Parathyroid adenoma (tissue), 2 donors: ENCODE results near the gene SLC37A3.

ENCODE experiments used
- H2AFZ ChIP-seq: fragments of 300-600 bp; sonication (generic); one replicate; pipeline ENCODE4 v1.7.0; 2017; ENCODE audit warnings: antibody characterized with exemption, mild to moderate bottlenecking
- H3K27ac ChIP-seq: fragments of 300-600 bp; sonication (generic); one replicate; pipeline ENCODE4 v1.7.0; 2017
- H3K27me3 ChIP-seq: fragments of 300-600 bp; sonication (generic); one replicate; pipeline ENCODE4 v1.7.0; 2017; ENCODE audit warnings: low read length; ENCODE audit not compliant: control insufficient read depth, insufficient read depth
- H3K36me3 ChIP-seq: fragments of 300-600 bp; sonication (generic); one replicate; pipeline ENCODE4 v1.7.0; 2017; ENCODE audit warnings: low read length; ENCODE audit not compliant: control insufficient read depth, insufficient read depth
- H3K4me1 ChIP-seq: fragments of 300-600 bp; sonication (generic); one replicate; pipeline ENCODE4 v1.7.0; 2017; ENCODE audit warnings: control low read depth
- H3K4me2 ChIP-seq: fragments of 300-600 bp; sonication (generic); one replicate; pipeline ENCODE4 v1.7.0; 2017; ENCODE audit warnings: low read length
- H3K4me3 ChIP-seq: fragments of 300-600 bp; sonication (generic); one replicate; pipeline ENCODE4 v1.7.0; 2017; ENCODE audit warnings: low read depth, low read length
- H3K79me2 ChIP-seq: fragments of 300-600 bp; sonication (generic); one replicate; pipeline ENCODE4 v1.7.0; 2017; ENCODE audit warnings: control low read depth
- H3K9ac ChIP-seq: fragments of 300-600 bp; sonication (generic); one replicate; pipeline ENCODE4 v1.7.0; 2017; ENCODE audit warnings: mild to moderate bottlenecking
- H3K9me3 ChIP-seq: fragments of 300-600 bp; sonication (generic); one replicate; pipeline ENCODE4 v1.7.0; 2017; ENCODE audit warnings: low read length; ENCODE audit not compliant: control insufficient read depth
- CTCF ChIP-seq: fragments of 300-600 bp; sonication (generic); IDR thresholded peaks from one replicate; pipeline ENCODE4 v1.7.0; 2017; ENCODE audit warnings: antibody characterized with exemption, mild to moderate bottlenecking
- donor health status: primary hyperparathyroidism.

The SLC37A3 gene

GRCh38 chr7:140358024-140358411, 40.3 kb downstream of the SLC37A3 start:
- no peak overlapping the region for H3K4me3 ChIP-seq
- no peaks in the 10 kb centered on the region for H3K79me2 ChIP-seq
- TF ChIP-seq CTCF: no peak
- no peaks in the 10 kb centered on the region for H3K9me3 ChIP-seq
- H3K9ac ChIP-seq: no peak overlapping the region
- H3K27me3 ChIP-seq: no peaks in the 10 kb centered on the region
- H3K36me3 ChIP-seq: no peaks in the 10 kb centered on the region
- peak overlapping the region; percentile 86 for H3K27ac ChIP-seq
- no peak overlapping the region for H2AFZ ChIP-seq
- no peak overlapping the region for H3K4me2 ChIP-seq
- peaks cover 23% of the 10 kb centered on the region for H3K4me1 ChIP-seq

GRCh38 chr7:140350056-140350455, 48.3 kb downstream of the SLC37A3 start:
- Histone ChIP-seq H3K27ac (no peak overlapping the region), H2AFZ (no peak overlapping the region), H3K27me3 (no peaks in the 10 kb centered on the region), H3K36me3 (no peaks in the 10 kb centered on the region), H3K9ac (no peak overlapping the region), H3K9me3 (no peaks in the 10 kb centered on the region), H3K4me2 (no peak overlapping the region), H3K79me2 (peaks cover 4% of the 10 kb centered on the region), H3K4me3 (no peak overlapping the region), H3K4me1 (no peaks in the 10 kb centered on the region)
- TF ChIP-seq CTCF: no peak

- H3K27ac ChIP-seq: no peak overlapping the region
These were observed 49.1 kb downstream of the SLC37A3 start for GRCh38 chr7:140349144-140349771.

GRCh38 chr7:140348161-140348849, 50.0 kb downstream of the SLC37A3 start:
- Histone ChIP-seq H3K4me2 (no peak overlapping the region), H3K4me3 (no peak overlapping the region), H2AFZ (no peak overlapping the region), H3K79me2 (peaks cover 4% of the 10 kb centered on the region), H3K27ac (no peak overlapping the region), H3K4me1 (no peaks in the 10 kb centered on the region), H3K27me3 (no peaks in the 10 kb centered on the region), H3K36me3 (no peaks in the 10 kb centered on the region), H3K9ac (no peak overlapping the region), H3K9me3 (no peaks in the 10 kb centered on the region)
- no peak for TF ChIP-seq CTCF

More at GRCh38 chr7:140349144-140349771, 49.1 kb downstream of the SLC37A3 start:
- Histone ChIP-seq H3K4me3 (no peak overlapping the region), H3K4me2 (no peak overlapping the region), H3K9ac (no peak overlapping the region), H2AFZ (no peak overlapping the region), H3K9me3 (no peaks in the 10 kb centered on the region), H3K27me3 (no peaks in the 10 kb centered on the region), H3K4me1 (no peaks in the 10 kb centered on the region), H3K79me2 (peaks cover 4% of the 10 kb centered on the region), H3K36me3 (no peaks in the 10 kb centered on the region)
- no peak for TF ChIP-seq CTCF

- no peak for TF ChIP-seq CTCF
- Histone ChIP-seq H3K4me1 (no peaks in the 10 kb centered on the region), H3K27ac (no peak overlapping the region), H3K36me3 (no peaks in the 10 kb centered on the region), H2AFZ (no peak overlapping the region), H3K4me2 (no peak overlapping the region), H3K9ac (no peak overlapping the region), H3K9me3 (no peaks in the 10 kb centered on the region), H3K27me3 (no peaks in the 10 kb centered on the region), H3K79me2 (peaks cover 4% of the 10 kb centered on the region), H3K4me3 (no peak overlapping the region)
These were observed 51.1 kb downstream of the SLC37A3 start for GRCh38 chr7:140347218-140347617.
